ELR (cell line): ENCODE data around the gene PROCA1.
"Not testable (repeated sequence)": the region's sequence is repeated elsewhere in the genome, so short reads cannot be mapped to it uniquely, and the experiment has no call there.

Experiments
- DNase-seq: peaks from one replicate; pipeline ENCODE4 v3.0.0-alpha.2; 2015; ENCODE audit warnings: low read depth

PROCA1 gene

DNA sequence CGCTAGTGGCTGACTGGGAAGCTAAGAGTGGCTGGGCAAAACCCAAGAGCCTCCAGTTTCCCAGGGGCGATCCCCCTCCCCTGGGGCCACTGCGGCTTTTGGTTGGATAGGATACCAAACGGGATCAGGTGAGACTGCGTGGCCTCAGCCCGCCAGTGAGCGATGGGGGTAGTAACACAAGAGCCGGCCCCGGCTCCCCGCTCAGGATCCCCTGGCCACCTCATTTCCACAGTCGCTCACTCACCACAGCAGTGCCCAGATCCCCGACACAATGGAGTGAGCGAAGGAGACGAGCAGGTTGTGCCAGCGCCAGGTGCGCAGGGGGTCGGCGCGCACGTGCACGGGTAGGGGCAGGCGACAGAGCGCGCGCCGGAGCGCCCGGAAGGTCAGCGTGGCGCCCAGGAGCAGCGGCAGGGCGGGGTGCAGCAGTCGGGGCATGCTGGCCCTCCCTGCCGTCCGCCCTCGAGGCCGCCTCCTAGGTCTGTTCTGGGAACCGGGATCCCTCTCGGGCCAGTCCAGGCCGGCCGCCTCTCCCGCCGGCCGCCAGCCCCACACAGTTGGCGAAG lies 14.1 kb upstream of the PROCA1 start:
- peak; percentile 92 for DNase-seq

DNA sequence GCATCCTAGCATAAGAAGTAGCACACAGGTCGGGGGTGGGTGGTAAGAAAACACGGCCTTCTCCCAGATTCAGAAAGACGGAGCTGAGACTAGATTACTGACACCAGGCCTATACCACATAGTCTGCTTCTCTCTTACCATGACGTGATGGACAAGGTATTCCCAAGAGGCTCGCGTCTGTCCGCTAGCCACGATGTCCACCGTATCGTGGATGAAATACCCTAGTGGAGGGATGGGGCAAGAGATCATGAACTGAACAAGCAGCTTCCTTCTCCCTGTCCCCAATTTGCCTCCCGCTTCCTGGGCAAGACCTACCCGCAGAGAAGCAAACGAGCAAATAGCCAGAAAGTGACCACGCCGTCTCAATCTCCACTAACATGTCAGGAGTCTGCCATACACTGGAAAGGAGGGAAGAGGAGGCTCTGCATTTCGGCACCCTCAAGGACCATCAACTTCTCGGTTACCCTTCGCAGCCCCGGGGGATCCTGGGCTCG lies 13.5 kb upstream of the PROCA1 start:
- DNase-seq: peak; percentile 87

DNA sequence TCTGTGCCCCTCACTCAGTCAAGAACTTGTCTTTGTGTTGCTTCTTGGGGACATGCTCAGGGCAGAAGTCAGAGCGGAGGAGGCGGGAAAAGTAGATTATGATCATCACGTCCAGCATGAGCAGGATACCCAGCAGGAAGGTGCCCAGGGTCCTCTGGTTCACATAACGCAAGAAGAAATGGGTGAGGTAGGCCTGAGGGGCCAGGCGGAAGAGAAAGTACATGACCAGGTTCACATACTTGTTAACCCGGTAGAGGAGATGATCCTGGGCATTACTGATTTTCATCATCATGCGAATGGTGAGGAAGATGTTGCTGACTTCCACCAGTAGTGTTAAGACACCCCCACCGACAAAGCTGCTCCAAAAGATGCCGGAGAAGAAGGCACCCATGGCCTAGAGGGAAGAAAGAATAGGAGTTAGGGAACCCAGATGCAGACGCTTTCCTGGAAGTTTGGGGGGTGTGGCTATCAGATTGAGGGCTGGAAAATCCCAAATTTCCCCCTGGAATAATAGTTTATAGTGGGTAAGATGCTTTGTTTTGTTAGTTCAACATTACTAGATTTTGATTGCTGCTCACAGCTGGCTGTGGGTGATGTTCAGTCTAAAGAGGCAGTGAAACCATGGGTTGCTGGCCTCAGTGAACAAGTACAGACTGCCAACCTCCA lies 12.9 kb upstream of the PROCA1 start:
- DNase-seq: no peak

DNA sequence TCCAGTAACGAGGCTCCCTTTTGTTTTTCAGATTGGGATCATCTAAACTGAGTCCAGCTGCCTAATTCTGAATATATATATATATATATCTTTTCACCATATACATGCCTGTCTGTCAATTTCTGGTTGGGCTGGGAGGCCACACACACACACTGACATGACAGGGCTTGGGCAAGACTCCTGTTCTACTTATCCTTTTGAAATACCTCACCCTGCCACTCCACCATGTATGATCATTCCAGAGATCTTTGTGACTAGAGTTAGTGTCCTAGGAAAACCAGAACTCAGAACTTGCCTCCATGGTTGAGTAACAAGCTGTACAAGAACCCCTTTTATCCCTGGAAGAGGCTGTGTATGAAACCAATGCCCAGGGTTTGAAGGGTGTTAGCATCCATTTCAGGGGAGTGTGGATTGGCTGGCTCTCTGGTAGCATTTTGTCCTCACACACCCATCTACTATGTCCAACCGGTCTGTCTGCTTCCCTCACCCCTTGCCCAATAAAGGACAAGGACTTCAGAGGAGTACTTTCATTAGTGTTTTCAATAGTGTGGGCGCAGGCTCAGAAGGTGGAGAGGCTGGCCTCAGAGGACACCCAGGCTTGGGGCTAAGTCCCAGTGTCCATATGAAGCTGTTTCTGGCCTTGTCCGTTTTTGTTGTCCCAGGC lies 12.3 kb upstream of the PROCA1 start:
- DNase-seq: not testable (repeated sequence)

DNA sequence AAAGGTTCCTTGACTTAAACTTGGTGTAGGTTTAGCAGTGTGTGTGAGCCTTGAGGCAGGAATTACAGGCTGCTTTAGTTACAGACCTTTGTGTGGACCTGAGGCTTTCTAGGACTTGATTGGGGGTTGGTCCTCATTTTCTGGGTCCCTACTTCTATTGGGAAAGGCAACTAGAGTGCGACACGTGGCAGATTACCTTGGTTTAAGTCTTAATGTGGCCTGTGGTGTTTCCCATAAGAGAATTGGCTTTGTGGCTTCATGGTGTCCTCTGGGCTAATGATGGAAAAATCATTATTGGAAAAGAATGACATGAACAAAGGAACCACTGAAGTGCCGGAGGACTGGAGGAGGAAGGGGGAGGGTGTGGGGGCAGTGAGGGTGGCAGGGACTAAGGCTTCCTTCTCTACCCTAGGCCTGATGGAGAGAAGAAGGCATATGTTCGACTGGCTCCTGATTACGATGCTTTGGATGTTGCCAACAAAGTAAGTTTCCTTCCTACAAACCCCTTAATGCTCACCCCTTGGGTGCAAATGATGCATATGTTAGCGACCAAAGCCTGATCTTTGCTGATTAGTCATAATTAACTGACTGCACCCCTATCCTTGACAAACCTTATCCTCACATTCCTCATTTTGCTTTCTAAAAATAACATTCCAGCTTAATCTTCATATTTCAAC lies 11.6 kb upstream of the PROCA1 start:
- no peak for DNase-seq

DNA sequence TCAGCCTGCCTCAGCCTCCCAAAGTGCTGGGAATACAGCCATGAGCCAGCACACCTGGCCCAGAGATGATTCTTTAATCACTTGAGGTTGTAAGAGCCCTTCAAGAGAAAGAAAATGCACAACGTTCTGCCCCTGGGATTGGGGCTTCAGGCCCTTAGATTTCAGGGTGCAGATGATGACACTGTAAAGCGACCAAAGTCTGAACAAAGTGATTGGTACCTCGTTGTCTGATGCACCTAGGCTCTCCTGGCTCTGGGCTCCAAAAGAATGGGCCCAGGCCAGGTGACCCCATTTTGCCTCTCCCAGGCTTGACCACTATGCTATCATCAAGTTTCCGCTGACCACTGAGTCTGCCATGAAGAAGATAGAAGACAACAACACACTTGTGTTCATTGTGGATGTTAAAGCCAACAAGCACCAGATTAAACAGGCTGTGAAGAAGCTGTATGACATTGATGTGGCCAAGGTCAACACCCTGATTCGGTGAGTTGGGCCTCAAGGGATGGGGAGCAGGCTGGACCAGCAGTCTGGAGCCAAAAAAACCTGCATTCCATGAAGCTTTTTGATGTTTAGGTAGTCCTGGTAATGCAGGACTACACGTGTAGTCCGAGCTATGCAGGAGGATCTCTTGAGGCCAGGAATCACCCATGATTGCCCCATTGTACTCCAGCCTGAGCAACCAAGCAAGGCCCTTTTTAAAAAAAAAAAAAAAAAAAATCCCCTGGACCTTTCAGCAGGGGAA lies 10.9 kb upstream of the PROCA1 start:
- no peak for DNase-seq

DNA sequence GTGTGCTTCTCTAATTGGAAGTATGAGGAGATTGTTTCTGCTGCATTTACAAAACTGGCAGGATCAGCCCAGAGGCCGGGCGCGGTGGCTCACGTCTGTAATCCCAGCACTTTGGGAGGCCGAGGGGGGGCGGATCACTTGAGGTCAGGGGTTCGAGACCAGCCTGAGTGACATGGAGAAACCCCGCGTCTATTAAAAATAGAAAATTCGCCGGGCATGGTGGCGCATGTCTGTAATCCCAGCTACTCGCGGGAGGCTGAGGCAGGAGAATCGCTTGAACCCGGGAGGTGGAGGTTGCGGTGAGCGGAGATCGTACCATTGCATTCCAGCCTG lies 9.3 kb upstream of the PROCA1 start:
- not testable (repeated sequence) for DNase-seq

DNA sequence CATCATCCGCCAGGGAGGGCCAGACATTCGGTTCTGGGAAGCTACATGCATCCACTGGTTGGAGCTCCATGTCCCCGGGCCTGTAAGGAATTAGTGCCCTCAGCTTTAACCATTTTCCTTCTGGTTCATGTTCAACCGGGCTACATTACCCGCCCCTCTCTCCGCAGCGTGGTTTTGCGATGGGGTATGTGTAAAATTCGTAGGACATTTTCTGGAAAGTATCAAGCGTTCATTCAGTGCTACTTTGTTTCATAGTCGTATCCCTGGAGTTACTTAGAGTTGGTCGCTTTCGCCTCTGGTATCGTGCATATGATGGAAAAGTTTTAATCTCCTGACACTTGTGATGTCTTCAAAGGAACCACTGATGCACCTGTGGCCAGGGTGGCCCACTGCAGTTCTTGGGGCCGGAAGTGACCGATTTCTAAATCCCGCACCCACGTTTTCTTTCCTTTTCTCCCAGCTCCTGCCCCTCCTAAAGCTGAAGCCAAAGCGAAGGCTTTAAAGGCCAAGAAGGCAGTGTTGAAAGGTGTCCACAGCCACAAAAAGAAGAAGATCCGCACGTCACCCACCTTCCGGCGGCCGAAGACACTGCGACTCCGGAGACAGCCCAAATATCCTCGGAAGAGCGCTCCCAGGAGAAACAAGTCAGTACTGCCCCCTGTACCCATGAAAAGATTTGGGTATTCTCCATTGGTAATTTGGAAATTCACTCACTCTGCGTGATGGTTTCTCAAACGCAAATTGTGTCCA lies 8.7 kb upstream of the PROCA1 start:
- peak; percentile 45 for DNase-seq

DNA sequence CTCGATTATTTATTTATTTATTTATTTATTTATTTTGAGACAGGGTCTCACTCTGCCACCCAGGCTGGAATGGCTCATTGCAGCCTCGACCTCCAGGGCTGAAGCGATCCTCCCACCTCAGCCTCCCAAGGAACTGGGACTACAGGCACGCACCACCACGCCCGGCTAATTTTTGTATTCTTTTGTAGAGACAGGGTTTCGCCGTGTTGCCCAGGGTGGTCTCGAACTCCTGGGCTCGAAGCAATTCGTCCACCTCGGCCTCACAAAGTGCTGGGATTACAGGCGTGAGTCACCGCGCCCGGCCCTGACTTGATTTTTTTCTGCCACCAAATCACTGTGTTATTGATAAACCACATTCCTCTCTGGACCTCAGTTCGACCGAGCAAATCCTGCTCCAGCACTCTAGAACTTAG lies 7.3 kb upstream of the PROCA1 start:
- DNase-seq: no peak

DNA sequence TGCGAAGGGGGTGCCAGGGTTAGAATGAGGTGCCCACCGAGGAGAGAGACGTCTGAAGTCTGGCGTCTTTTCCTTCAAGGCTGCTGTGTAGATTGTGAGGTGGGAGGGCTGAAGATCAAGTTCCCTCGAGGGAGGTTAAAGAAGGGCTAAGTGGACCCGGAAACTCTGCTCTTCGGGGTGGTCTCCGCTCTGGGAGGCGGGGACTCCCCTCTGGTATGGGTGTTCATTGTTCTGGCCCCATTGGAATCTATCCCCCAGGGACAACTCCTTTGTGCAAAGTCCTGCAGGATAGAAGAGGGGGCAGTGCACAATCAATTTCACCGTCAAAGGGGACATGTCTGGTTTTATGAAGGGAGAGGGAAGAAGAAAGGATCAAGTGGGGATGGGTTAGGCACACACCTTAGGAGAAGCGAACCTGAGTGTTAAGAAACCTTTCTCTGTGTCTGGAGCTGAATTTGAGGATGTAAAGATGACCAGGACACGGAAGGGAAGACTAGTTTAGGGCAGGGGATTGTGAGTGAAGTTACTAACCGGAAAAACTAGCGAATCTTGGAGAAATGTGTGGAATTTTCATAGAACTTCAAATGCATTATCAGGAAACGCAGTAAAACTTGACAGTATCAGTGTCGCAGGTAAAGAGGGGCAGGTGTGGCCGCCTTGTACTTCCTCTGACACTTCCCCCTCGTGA lies 6.8 kb upstream of the PROCA1 start:
- peak; percentile 24 for DNase-seq

DNA sequence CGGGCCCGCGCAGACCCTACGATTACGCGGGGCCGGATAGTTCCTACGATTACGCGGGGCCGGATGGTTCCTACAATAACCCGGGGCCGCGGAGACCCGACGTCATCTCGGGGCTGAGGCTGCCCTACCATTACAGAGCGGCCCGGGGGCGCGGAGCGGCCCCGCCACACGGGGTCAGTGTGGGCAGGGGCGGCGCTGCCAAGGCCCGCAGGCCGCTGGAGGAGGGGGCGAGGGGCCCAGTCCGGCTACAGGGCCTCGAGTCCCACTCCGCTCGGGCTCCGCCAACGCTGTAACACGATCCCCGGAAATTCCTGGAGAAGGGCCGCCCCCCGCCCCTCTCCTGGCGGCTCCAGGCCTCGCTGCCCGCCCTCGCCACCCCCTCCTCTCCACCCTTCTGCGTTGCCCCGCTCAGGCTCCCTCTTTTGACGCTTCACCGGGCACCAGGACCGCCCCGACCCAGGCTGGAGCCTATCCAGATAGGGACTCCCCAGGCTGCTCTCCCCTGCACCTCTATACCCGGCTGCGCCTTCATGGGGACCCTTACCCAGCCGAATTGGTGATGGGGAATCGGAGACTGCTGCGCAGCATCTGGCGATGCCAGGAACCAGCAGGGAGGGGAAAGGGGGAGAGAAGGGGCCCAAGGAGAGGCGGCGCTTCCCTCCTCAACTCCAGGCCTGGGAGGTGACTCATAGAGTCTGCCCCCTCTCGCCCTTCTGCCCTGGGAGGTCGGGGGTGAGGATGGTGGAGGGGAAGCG lies 6.1 kb upstream of the PROCA1 start, which contains the start of gene RAB34:
Gene RAB34 (minus strand): TSS at position 291 of the 755 bp plus-strand sequence. CDS start 602 bp downstream, outside the sequence.
- peak; percentile 89 for DNase-seq

DNA sequence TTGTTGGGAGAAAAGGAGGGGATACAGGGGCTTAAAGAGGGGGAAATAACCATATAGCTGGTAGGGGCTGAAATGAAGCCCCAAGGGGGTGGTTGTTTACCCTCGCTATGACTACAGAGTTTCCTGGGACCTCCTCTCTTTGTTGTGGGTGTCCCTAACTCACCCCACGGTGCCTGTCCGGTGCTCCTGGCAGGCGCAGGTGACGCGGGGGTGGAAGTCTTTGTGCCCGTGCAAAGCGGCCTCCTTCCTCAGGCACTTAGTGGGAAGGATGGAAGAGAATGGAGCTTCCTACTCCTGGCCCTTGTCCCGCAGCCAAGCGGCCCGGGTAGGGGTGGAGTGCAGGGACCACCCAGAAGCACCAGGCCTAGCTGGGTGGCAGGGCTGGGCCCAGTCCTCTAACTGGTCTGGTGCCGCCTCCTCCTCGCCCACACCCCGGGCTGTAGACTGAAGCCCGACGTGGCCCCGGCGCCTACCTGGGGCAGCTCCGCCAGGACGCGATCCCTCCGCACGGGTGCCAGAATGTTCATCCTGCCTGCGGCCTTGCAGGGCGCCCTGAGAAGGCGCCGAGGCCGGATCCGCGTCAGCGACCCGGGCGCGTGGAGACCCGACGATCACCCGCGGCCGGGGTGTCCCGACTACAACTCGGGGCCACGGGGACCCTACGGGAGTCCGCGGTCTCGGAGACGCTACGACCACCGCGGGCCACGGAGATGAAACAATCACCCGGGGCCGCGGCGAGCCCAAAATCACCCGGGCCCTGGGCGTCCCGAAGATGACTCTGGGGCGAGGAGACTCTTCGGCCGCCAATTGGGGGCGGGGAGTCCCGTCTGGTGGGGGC lies 5.3 kb upstream of the PROCA1 start:
- peak; percentile 67 for DNase-seq

DNA sequence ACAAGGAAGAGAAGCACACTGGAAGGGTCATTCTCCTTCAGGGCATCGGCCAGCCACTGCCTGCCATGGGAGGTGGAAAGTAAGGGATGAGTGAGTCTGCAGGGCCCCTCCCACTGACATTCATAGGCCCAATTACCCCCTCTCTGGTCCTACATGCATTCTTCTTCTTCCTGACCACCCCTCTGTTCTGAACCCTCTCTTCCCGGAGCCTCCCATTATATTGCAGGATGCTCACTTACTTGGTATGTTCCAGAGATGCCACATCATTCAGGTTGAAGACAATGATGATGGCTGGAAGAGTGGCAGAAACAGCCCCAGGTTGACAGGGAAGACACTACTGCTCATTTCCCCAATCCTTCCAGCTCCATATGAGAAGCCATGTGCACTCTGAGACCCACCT lies 3.5 kb upstream of the PROCA1 start:
- no peak for DNase-seq

DNA sequence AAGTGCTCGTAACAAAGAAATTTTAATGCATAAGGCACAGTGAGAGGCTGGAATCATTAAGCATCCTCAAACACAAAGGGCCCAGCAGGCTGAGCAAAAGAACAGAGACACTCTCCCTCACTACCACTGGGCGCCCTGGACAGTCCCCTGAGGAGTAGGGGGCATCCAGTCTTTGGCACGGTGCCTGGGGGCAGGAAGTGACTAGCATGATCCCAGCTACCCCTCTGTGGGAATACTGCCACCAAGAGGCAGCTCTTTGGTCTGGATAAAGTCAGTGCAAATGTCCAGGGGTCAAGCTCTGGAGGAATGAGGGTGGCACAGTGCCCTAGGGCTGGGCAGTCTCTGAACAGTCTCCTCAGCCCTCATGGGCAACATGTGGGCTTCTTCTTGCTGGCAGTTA lies 2.6 kb upstream of the PROCA1 start:
- no peak for DNase-seq

DNA sequence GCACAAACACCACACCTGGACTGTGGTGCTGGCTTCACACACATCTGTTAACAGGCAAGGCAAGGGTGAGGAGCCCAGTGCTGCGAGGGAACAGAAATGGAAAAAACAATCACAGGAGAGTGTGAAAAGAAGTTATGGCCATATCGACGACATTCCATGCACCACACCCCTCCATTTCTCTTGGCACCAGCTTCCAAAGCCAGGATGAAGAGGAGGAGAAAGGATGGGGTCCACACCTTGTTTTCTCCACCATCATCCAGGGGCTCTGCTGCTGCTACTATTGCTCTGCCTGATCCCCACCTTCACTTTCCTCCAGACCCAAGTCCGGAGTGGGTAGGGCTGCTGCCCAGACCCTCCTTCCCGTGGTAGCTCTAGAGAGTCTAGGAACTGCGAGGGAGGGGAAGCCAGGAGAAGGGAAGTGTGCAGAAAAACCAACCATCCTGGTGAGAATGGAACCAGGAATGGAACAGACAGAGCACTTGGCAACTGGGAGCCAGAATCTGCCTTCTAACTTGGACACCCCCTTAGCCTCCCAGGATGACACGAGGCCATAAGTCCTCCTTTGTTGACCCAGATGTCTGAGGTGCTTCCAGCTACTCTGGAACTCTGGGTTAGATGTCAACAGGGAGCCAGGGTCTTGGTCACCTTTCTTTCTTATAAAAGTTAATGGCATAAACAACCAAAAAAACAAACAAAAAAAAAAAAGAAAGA lies 1.2 kb upstream of the PROCA1 start:
- DNase-seq: no peak

DNA sequence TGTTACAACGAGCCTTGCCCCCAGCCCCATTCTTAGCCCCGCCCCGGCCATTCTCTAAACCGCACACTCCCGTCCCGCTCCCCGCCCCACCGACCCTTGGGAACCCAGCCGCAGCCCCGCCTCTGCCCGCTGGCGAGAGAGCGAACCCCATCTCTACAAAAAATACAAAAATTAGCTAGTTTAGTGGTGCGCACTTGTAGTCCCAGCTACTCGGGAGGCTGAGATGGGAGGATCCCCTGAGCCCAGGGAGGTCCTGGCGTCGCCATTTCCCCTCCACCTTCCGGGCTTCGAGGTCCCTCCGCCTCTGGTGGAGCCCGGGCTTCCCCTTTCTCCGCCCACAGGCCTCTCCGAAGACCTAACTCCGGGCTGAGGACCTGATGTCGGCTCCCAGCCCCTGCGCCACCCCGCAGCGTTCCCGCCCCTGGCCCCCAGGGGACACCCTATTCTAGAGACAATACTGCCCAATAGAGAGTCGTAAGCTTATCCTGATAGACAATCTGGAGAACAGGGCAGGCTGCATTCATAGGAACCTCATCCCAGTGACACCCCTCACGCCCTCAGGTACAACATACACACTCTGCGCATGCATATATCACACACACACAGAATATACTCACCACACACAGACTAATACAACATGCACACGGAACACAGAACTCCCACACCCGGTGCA lies 480 bp upstream of the PROCA1 start:
- no peak for DNase-seq

DNA sequence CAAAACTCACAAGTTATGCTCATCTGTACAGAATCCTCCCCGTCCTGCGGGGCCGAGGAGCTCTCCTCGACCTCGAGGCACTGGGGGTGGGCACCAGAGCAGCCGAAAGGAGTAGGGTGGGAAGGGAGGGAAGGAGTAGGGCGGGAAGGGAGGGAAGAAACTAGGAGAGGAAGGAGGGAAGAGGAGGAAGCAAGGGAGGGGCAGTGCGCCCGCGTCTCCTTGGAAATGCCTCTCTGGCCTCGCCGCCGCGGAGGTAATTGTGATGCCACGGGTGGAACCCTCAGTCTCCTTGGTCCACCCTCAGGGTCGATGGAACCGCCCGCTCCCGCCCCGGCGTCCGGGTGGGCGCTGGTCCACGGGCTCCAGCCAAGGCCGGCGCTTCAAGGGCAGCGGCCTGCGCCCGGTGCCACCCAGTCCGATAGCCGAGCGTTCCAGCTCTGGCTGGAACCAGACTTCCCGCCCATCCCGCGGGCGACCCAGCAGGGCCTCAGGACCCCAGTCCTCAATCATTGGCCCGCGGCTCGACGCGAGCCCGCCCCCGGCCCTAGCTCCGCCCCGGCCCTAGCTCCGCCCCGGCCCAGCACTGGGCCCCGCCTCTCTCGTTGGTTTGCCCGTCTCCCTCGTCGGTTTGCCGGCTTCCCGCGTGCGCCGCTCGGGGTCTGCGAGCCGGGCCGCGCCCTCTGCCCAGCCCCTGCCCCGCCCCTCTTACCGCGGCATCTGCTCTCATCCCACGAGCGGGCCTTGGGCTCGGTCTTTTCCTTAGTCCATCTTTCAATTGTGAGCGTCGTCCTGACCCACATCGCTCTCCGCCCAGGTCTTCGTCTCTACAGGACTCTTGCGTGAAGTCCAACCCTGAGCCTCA lies 596 bp downstream of the PROCA1 start:
- peak; percentile 93 for DNase-seq
